KMS-11 (cell line): ENCODE results near the gene CPT1B.

ENCODE experiments used
- H2AFZ ChIP-seq: fragments of 200-600 bp; sonication (generic); 2 replicates; pipeline ENCODE4 v1.6.1; 2016; ENCODE audit warnings: antibody characterized with exemption, mixed run types, low read depth
- H3K27ac ChIP-seq: fragments of 200-600 bp; sonication (generic); 2 replicates; pipeline ENCODE4 v1.6.1; 2016; ENCODE audit warnings: mild to moderate bottlenecking, mixed run types
- H3K27me3 ChIP-seq: fragments of 200-600 bp; sonication (generic); 2 replicates; pipeline ENCODE4 v1.6.1; 2017; ENCODE audit warnings: mild to moderate bottlenecking, low read depth, mixed run types, moderate library complexity; ENCODE audit not compliant: insufficient read depth
- H3K36me3 ChIP-seq: fragments of 200-600 bp; sonication (generic); 2 replicates; pipeline ENCODE4 v1.6.1; 2017; ENCODE audit warnings: mild to moderate bottlenecking, mixed run types; ENCODE audit not compliant: insufficient read depth
- H3K4me1 ChIP-seq: fragments of 200-600 bp; sonication (generic); 2 replicates; pipeline ENCODE4 v1.6.1; 2016; ENCODE audit warnings: mild to moderate bottlenecking, low read depth, mixed run types; ENCODE audit not compliant: poor library complexity, severe bottlenecking
- H3K4me2 ChIP-seq: fragments of 200-600 bp; sonication (generic); 2 replicates; pipeline ENCODE4 v1.7.0; 2016; ENCODE audit warnings: mild to moderate bottlenecking, mixed run types
- H3K4me3 ChIP-seq: fragments of 200-600 bp; sonication (generic); IDR thresholded peaks from 2 replicates; pipeline ENCODE4 v1.6.1; 2017; ENCODE audit warnings: low read depth, low read length, mixed read lengths; ENCODE audit not compliant: insufficient read depth
- H3K79me2 ChIP-seq: fragments of 200-600 bp; sonication (generic); 2 replicates; pipeline ENCODE4 v1.6.1; 2016; ENCODE audit warnings: low read depth, mixed run types; ENCODE audit not compliant: insufficient read depth
- H3K9ac ChIP-seq: fragments of 200-600 bp; sonication (generic); 2 replicates; pipeline ENCODE4 v1.6.1; 2016; ENCODE audit warnings: mild to moderate bottlenecking, mixed run types
- H4K20me1 ChIP-seq: fragments of 200-600 bp; sonication (generic); 2 replicates; pipeline ENCODE4 v1.6.1; 2016; ENCODE audit warnings: mild to moderate bottlenecking, mixed run types; ENCODE audit not compliant: insufficient read depth
- TF ChIP-seq, protein P1 (sequence below): fragments of 200-600 bp; sonication (generic); conservative IDR thresholded peaks from 2 replicates; pipeline ENCODE4 v1.6.1; 2017; ENCODE audit warnings: low read depth, mild to moderate bottlenecking, antibody characterized with exemption, low read length, moderate library complexity, mixed read lengths

CPT1B gene

DNA sequence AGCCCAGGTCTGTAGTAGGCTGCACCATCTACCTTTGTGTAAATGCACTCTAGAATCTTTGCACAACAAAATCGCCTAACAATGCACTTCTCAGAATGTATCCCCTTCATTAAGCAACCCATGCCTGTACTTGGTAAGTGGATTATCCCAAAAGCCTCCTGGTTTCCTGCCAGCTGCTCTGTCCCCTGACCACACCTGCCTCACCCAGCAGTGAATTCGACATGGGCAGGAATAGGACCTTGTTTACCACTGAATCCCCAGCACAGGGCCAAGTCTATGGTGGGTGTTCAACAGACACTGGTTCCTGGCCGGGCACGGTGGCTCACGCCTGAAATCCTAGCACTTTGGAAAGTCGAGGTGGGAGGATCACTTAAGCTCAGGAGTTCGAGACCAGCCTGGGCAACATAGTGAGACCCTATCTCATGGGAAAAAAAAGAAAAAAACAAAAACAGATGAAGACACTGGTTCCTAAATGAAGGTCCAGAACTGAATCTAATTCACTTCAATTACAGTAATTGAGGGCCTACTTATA lies 10.4 kb downstream of the CPT1B start:
- H3K36me3 ChIP-seq: no peaks in the 10 kb centered on the region
- no peak overlapping the region for H3K4me3 ChIP-seq
- no peak overlapping the region for H3K27ac ChIP-seq
- H3K79me2 ChIP-seq: no peaks in the 10 kb centered on the region
- H4K20me1 ChIP-seq: no peaks in the 10 kb centered on the region
- H3K27me3 ChIP-seq: no peaks in the 10 kb centered on the region
- peaks cover 6% of the 10 kb centered on the region for H3K4me1 ChIP-seq
- no peak overlapping the region for H2AFZ ChIP-seq
- H3K4me2 ChIP-seq: no peak overlapping the region
- TF ChIP-seq, protein P1, sequence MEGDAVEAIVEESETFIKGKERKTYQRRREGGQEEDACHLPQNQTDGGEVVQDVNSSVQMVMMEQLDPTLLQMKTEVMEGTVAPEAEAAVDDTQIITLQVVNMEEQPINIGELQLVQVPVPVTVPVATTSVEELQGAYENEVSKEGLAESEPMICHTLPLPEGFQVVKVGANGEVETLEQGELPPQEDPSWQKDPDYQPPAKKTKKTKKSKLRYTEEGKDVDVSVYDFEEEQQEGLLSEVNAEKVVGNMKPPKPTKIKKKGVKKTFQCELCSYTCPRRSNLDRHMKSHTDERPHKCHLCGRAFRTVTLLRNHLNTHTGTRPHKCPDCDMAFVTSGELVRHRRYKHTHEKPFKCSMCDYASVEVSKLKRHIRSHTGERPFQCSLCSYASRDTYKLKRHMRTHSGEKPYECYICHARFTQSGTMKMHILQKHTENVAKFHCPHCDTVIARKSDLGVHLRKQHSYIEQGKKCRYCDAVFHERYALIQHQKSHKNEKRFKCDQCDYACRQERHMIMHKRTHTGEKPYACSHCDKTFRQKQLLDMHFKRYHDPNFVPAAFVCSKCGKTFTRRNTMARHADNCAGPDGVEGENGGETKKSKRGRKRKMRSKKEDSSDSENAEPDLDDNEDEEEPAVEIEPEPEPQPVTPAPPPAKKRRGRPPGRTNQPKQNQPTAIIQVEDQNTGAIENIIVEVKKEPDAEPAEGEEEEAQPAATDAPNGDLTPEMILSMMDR: no peak
- H3K9ac ChIP-seq: no peak overlapping the region

DNA sequence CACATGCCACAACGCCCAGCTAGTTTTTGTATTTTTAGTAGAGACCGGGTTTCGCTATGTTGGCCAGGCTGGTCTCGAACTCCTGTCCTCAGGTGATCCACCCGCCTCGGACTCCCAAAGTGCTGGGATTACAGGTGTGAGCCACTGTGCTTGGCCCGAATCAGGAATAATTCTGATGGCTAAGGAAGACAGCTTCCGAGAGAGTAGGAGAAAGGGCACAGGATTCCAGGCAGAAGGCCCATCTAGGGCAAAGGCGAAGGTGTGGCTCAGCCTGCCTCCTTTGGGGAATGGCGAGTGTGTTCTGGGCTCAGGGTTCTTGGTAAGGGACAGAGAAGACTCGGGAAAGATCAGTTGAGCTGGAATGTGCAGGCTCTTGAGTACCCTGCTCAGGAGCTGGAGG lies 13.9 kb downstream of the CPT1B start:
- Histone ChIP-seq H4K20me1 (no peaks in the 10 kb centered on the region), H3K27me3 (no peaks in the 10 kb centered on the region), H2AFZ (no peak overlapping the region), H3K9ac (no peak overlapping the region), H3K4me1 (peaks cover 6% of the 10 kb centered on the region), H3K36me3 (no peaks in the 10 kb centered on the region), H3K79me2 (no peaks in the 10 kb centered on the region), H3K27ac (no peak overlapping the region), H3K4me2 (no peak overlapping the region), H3K4me3 (no peak overlapping the region)
- TF ChIP-seq, protein P1: no peak

DNA sequence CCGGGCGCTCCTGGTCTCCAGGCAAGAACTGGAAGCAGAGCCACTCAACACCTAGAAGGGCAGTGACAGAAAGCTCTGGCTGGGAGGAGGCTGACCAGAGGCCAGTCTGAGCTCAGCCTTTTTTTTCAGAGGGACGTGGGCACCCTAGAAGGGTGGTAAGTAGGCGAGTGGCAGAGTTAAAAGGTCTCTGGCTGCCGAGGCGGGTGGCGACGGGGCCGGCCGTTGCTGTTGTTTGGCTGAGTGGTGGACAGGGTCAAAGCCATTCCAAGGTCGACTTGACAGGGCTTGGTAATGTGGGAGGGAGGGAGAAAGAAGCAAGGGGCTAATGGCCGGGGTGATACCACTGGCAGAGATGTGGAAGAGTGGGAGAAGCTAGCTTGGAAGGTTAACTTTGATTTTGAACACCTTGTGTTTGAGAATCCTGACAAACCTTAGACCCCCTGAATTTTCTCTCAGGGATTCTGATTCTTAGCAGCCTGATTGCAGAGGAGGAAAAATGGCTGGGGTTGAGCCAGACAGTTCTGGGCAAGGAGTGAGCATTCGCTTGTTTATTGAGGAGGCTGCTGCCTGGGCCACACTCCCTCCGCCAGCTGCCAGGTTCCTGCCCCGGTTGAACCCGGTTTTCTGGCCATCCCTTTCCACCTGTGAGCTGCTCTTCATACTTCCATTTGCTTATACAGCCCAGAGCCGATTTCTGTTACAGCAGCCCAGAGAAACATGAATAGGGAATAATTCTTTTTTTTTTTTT lies 14.6 kb downstream of the CPT1B start:
- peaks cover 6% of the 10 kb centered on the region for H3K4me1 ChIP-seq
- no peaks in the 10 kb centered on the region for H3K27me3 ChIP-seq
- no peak overlapping the region for H3K4me3 ChIP-seq
- H2AFZ ChIP-seq: peak overlapping the region; percentile 73
- H3K79me2 ChIP-seq: no peaks in the 10 kb centered on the region
- TF ChIP-seq, protein P1: no peak
- no peaks in the 10 kb centered on the region for H4K20me1 ChIP-seq
- H3K4me2 ChIP-seq: peak overlapping the region; percentile 80
- no peak overlapping the region for H3K27ac ChIP-seq
- peak overlapping the region; percentile 27; the same call in 1 of the 2 replicates for H3K9ac ChIP-seq
- H3K36me3 ChIP-seq: no peaks in the 10 kb centered on the region

DNA sequence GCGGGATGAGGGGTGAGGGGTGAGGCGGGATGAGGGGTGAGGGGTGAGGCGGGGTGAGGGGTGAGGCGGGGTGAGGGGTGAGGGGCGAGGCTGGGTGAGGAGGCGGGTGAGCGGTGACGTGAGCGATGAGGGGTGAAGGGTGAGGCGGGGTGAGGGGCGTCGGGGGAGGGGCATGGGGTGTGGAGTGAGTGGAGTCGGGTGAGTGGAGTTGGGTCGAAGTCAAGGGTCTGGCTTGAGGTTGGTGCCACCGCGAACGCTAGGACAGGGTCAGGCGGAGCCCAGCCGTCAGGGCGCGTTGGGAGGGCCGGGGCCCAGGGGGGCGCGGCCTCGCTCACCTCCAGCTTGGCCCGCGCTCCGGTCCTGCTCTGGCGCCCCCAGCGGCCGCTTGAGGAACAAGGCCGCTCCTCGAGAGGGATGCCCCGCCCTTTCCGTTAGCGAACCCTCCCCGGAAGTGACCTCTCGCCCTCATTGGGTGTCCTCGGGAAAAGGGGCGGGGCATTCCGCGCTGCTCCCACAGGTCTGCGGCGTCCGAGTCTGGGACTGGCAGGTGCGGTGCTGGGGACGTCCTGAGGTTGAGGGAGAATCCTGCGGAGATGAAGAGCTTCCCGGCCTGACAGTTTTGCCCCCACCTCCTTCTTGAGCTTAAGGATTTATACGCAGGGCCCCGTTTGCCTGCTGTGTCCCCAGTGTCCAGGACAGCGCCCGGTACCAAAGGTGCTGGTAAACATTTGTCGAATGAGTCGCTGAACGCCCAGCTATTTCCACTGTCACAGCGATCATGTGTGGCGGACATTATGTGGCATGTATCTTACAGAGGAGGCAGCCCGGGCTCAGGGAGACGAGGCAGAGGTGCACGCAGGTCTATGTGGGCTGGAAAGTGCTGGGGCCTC lies 15.5 kb downstream of the CPT1B start, which contains the start of gene SYCE3:
Gene SYCE3 (minus strand): TSS at position 397 of the 890 bp plus-strand sequence. CDS start 6,514 bp downstream, outside the sequence.
- H3K4me2 ChIP-seq: peak within 1 kb of the TSS; percentile 80
- TF ChIP-seq, protein P1: peak; percentile 61

More for the DNA sequence above, 15.5 kb downstream of the CPT1B start, which contains the start of gene SYCE3:
- Histone ChIP-seq H3K4me1 (peaks cover 6% of the 10 kb centered on the region), H3K9ac (peak within 1 kb of the TSS; percentile 27; the same call in 1 of the 2 replicates), H3K27me3 (no peaks in the 10 kb centered on the region), H2AFZ (peak within 1 kb of the TSS; percentile 73), H3K4me3 (no peak within 1 kb of the TSS), H4K20me1 (no peaks in the 10 kb centered on the region), H3K36me3 (no peaks in the 10 kb centered on the region), H3K27ac (no peak within 1 kb of the TSS), H3K79me2 (no peaks in the 10 kb centered on the region)
